HL-60 (cell line): ENCODE results near the gene SSTR4.

Source experiments
- CTCF ChIP-seq: IDR thresholded peaks from one replicate; pipeline ENCODE4 v1.5.1; 2011; ENCODE audit warnings: low read length, control low read depth, inconsistent platforms; ENCODE audit not compliant: insufficient read depth
- GABPA ChIP-seq: IDR thresholded peaks from 2 replicates; pipeline ENCODE4 v1.6.1; 2012; ENCODE audit warnings: low read depth
- POLR2AphosphoS5 ChIP-seq: IDR thresholded peaks from 2 replicates; pipeline ENCODE4 v1.6.1; 2012; ENCODE audit warnings: low read depth
- REST ChIP-seq: IDR thresholded peaks from 2 replicates; pipeline ENCODE4 v1.6.1; 2012; ENCODE audit warnings: low read depth; ENCODE audit not compliant: insufficient replicate concordance

- TF ChIP-seq CTCF (no peak), GABPA (no peak), POLR2AphosphoS5 (no peak), REST (no peak)
These were observed 52.6 kb downstream of the SSTR4 start for GRCh38 chr20:23087587-23088251.
